SIG-M5 treated with dmso at 0.1 percent for 504 hours (cell line): ENCODE data around the gene TEPSIN.

Experiments used
- DNase-seq: peaks from one replicate; lab custom pipeline; 2025; ENCODE audit not compliant: unreplicated experiment; lab: John Stamatoyannopoulos, UW

TEPSIN gene

GRCh38 chr17:81251094-81251708 lies 12.3 kb upstream of the TEPSIN start:
- DNase-seq, result no peak

GRCh38 chr17:81250286-81251093 lies 11.6 kb upstream of the TEPSIN start:
- DNase-seq, result no peak

DNA sequence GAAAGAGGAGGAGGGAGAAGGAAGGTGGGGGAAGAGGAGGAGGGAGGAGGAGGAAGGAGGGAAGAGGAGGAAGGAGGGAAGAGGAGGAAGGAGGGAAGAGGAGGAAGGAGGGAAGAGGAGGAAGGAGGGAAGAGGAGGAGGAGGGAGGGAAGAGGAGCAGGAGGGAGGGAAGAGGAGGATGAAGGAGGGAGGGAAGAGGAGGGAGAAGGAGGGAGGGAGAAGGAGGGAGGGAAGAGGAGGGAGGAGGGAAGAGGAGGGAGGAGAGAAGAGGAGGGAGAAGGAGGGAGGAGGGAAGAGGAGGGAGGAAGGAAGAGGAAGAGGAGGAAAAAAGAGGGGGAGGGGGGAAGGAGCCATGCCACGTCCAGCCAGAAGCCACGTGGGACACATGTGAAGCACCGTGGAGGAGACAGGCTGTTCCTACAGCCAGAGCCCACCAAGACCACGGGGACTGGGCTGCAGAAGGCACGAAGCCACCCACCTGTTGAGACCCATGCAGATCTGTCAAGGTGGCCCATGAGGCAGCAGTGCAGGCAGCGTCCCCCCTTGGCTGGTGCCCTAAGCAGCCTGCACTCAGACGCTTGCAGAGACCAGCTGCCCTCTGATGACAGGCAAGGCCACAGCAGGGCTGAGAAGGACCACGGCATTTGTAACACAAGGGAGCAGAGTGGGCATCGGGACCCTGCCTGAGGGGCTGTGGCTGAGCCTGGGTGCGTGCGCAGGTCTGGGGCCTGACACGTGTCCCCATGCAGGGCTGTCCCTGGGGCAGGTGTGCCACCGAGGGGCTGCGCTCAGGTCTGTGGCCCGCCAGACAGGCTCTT lies 10.6 kb upstream of the TEPSIN start:
- DNase-seq, result no peak

- DNase-seq, result no peak
Measured at GRCh38 chr17:81248649-81249048, 9.8 kb upstream of the TEPSIN start.

DNA sequence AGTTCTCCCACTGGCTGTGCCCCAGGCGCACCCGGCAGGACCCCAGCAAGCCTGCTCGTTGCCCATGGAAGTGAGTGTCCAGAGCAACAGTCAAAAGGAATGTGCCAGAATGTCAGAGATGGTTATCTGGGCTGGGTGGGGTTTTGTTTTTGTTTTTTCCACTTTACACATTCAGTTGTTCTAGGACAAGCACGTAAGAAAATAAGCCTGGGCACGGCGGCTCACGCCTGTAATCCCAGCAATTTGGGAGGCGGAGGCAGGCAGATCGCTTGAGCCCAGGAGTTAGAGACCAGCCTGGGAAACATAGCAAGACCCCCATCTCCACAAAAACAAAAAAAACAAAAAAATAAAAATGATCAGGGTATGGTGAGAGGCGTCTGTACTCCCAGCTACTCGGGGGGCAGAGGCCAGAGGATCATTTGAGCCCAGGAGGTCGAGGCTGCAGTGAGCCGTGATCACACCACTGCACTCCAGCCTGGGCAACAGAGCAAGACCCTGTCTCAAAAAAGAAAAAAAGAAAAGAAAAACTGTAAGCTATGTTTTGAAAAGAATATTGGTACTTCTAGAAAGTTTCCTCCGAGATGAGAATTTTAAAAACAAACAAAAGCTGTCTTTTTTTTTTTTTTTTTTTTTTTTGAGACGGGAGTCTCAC lies 8.6 kb upstream of the TEPSIN start:
- DNase-seq, result no peak

DNA sequence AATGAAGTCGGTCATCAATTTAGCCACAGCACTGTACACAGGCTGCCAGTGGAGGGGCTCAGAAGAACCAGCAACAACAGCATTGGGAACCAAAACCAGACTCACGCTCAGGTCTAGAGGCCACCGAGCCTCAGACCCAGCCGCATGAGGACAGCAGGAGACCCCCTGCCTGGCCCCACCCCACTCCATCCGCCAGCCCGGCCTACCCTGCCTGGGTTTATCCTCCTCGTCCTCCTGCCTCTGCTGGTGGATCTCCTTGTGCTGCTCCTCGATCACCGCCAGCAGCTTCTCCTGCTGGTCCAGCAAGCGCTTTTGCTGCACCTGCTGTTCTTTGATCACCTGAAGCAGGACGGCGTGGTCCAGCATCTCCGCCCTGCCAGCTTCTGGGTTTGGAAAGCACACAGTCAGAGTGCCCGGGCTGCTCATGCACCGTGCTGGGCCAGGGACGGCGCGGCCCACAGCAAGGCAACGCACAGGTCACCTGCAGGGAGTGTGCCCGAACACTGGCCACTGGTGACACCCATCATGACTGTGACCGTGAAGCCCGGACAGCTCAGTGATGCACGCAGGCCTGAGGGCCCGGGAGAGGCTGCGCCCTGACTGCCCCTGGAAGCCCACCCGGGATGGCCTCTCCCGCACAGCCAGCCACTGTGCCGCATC lies 8.0 kb upstream of the TEPSIN start:
- no peak for DNase-seq

- DNase-seq, result no peak
Measured at GRCh38 chr17:81246343-81246670, 7.5 kb upstream of the TEPSIN start.

DNA sequence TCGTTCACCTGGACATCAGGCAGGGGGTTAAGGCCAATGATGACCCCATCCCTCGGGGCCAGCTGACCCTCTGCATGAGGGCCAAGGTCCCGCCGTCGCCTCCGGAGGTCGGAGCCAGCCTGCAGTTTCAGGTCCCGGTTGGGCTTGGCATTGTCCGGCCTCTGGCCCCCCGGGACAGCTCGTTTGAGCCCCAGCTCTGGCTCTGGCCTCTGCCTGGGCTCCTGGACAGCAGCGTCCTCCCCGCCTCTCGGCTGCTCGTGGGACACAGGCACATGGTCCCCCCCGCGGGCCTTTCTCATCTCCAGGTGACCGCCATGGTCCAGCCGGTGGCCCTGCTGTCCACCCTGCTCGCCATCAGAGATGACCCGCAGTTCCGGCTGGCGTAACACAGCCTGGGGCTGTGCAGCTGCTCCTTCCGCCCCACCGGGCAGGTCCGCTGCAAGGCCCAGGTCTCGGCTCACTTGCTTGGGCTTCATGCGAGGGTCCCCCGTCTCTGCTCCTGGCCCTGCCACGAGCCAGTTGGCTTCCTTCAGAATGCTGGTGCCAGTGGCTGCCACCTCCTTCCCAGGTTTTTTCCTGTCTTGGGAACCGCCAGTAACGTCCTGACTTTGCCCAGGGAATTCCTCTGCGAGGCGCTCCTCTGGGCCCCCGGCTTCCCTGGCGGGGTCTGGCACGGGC lies 6.9 kb upstream of the TEPSIN start:
- DNase-seq, result no peak

DNA sequence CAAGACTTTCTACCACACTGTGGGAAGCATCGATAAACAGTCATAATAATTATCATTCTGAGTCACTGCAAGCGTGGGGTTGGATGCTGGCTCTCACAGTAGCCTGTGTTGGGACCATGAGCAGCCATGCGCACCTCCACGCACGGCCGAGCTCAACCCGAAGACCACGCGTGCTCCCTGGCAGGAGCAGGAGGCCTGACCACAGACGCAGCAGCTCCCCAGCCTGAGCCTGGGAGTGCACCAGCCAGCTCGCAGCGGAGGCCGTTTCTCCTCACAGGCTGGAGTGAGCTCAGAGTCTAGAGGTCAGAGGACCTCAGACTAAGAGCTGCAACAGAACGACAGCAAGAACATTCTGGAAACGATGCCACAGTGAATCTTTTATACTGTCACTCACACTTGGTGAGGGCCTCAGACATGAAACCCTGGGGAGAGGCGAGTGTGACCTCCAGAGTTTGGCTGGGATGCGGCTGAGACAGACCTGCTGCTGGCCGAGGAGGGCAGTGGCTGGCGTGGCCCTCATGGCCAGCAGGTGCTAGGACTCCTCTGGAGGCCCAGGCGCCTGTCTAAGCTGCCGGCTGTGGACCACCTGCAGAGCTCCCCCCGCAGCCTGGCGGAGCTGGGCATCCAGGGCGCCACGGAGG lies 6.3 kb upstream of the TEPSIN start:
- no peak for DNase-seq

DNA sequence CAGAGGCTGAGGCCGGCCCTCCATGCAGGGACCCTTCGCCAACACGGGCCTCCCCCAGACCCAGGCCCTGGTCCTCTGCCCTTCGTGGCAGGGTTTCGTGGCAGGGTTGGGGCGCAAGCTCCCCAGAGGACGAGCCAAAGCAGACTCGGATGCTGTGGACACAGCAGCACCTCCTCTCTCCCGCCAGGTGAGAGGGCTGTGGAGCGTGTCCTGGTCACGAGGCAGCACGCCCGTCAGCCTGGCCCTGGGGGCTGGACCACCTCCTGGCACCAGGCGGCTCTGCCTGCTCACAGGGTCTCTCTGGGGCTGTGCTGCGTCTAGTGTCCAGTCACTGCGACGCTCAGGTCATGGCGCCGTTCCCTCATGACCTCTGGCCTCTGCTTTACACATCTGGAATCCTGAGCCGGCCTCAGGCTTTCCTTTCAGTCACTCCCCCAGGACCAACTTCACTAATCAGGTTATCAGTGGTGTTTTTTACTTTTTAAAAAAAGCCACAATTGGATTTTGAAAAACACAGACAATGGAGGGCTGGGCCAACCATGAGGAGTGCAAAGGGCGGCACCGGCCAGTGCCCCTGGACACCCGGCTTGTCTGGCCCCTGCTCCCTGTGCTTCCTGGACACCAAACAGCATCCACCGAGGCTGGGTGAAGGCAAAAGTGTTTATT lies 5.6 kb upstream of the TEPSIN start:
- DNase-seq, result no peak

DNA sequence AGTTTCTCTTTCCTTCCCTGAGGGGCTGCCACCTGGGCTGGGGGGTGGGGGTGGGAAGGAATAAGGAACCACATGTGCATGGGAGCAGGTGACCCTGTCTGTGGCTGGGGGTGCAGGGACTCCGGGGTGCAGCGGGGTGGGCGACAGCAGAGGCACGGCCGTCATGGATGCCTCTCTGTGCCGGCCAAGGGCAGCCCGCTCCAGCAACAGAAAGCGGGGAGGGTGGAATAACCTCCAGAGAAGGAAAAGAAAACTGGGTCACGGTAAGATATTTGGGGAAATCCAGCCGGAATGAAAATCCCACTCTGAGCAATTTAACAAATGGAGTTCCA lies 4.4 kb upstream of the TEPSIN start:
- DNase-seq, result no peak

- no peak for DNase-seq
Measured at GRCh38 chr17:81242421-81243332, 3.8 kb upstream of the TEPSIN start.

GRCh38 chr17:81241648-81242420 lies 3.0 kb upstream of the TEPSIN start:
- DNase-seq, result peak; percentile 28

DNA sequence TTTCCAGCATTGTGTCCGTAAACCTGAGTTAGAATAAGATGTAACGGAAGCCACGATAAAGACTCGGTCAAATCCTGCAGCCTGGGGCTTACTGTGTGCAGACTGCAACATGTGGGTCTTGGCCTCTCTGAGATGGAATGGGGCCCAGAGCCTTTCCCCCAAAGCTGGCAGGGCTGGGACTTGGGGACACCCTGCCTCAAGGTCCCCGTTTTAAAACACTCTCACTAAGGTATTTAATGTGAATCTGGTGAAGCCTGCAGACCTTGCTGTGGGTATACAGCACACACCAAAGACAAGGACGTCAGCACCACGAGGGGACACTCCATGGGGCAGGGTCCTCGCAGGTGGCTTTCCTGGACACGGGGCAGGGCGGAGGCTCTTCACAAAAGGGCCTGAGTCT lies 2.3 kb upstream of the TEPSIN start:
- no peak for DNase-seq

DNA sequence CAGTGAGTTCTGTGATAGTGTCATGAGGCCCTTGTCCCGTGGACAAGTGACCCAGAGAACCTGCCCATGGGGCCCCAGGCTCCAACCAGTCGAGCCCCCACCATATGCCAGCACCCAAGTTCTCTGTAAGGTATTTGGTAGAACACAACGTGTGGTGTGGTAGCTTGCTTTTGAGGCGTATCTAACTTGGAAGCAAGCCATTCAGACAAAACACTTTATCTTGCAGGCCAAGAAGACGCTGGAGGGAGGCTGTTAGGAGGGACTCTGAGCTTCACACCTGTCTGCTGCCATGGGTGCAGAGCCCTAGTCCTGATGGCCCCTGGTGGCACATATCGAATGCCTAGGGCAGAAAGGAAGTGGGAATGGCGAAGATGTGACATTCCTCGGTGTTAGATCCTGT lies 1.9 kb upstream of the TEPSIN start:
- no peak for DNase-seq

DNA sequence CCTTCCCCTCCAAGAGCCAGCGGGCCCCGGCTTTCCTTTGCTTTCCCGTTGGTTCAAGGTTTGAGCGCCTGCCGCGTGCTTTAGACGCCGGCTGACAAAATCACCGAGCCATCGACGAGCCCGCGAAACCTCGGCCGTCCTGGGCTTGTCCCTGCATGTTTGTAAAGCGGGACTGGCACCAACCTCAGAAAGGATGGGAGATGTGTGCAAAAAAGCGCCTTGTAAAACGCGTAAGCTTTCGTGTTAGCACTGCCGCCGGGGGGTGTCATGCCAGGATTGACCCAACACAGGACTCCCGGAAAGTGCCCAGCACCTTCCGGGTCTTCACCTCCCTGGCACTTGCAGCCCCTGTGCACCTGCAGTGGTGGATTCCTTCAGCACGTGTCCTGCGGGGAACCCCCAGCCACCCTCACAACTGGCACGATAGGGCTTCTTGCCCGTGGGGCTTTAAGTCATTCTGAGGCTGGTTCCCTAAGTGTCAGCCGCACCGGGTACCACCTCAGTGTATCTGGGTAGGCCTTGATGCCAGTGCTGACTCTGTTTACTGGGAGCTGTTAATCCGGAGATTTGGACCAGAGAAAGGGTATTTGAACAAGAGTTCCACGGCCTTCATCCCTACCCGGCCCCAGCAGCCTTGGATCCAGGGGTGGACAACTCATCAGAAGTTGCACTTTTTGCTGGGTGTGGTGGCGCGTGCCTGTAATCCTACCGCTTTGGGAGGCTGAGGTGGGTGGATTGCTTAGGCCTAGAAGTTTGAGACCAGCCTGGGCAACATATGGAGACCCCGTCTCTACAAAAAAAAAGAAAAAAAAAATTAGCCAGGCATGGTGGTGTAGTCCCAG lies 1.1 kb upstream of the TEPSIN start:
- no peak for DNase-seq

DNA sequence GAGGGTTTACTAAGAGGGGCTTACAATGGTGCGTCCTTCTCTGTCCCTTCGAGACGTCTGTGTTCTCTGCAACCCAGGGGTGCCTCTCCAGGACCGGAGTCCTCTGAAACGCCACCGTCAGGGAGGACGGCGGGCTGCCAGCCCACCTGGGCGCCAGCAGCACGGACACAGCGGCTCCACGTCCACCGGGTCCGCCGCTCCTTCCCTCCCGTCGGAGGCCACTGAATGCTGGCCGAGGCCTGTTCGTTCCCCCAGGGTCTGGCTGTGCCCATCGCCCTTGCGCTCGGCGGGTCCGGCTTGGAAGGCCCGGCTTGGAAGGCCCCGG lies 403 bp downstream of the TEPSIN start:
- DNase-seq, result no peak
